CD4-positive, CD25-positive, alpha-beta regulatory T cell (primary cell): ENCODE data around the gene NXPH3. TPM values are rescaled to one million over a fixed set of nuclear protein-coding genes. Genes with fewer than 3 reads are reported as not detected.

Experiments
- ATAC-seq, 2 donors: fragments of 150-1000 bp; cut with Tn5 transposase; one replicate each; pipeline ENCODE4 v1.10.0; 2021; ENCODE audit warnings: low read depth in 2 of 2, moderate number of reproducible peaks in 2 of 2, moderate library complexity in 1 of 2
- DNase-seq, 3 donors: peaks; one replicate each; pipeline versions ENCODE4 v3.0.0 to v3.0.0-alpha.2; 2012 to 2022; ENCODE audit warnings: mixed read lengths in 1 of 3
- H3K27ac ChIP-seq: one replicate; pipeline ENCODE4 v1.7.0; 2013; ENCODE audit warnings: mild to moderate bottlenecking, low read length; ENCODE audit not compliant: insufficient read depth, poor library complexity, severe bottlenecking
- H3K27me3 ChIP-seq: one replicate; pipeline ENCODE4 v1.7.0; 2013; ENCODE audit warnings: low read length; ENCODE audit not compliant: control insufficient read depth, insufficient read depth
- H3K36me3 ChIP-seq: one replicate; pipeline ENCODE4 v1.7.0; 2013; ENCODE audit warnings: mild to moderate bottlenecking, low read length, moderate library complexity; ENCODE audit not compliant: control insufficient read depth, insufficient read depth
- H3K4me1 ChIP-seq: 2 replicates; pipeline ENCODE4 v1.7.0; 2013; ENCODE audit warnings: mild to moderate bottlenecking, low read length; ENCODE audit not compliant: insufficient read depth, control insufficient read depth, poor library complexity, severe bottlenecking
- H3K4me3 ChIP-seq: one replicate; pipeline ENCODE4 v1.7.0; 2013; ENCODE audit warnings: low read depth, mild to moderate bottlenecking, low read length, moderate library complexity
- H3K9me3 ChIP-seq, 2 experiments: 1 replicate in 1 of 2; 2 replicates in 1 of 2; pipeline ENCODE4 v1.7.0; 2013; ENCODE audit warnings: low read length in 2 of 2, mild to moderate bottlenecking in 1 of 2, moderate library complexity in 1 of 2; ENCODE audit not compliant: control insufficient read depth in 2 of 2
- H3K27ac Mint-ChIP-seq, 3 donors: one replicate each; pipeline ENCODE4 v1.8.0; 2020 to 2022; ENCODE audit warnings: mild to moderate bottlenecking in 3 of 3, mixed read lengths in 3 of 3, moderate library complexity in 2 of 3
- H3K27me3 Mint-ChIP-seq: one replicate; pipeline ENCODE4 v1.8.0; 2022; ENCODE audit warnings: mild to moderate bottlenecking, mixed read lengths
- H3K36me3 Mint-ChIP-seq: one replicate; pipeline ENCODE4 v1.8.0; 2020; ENCODE audit warnings: mixed read lengths
- H3K4me1 Mint-ChIP-seq, 4 donors: one replicate each; pipeline ENCODE4 v1.8.0; 2020 to 2022; ENCODE audit warnings: mixed read lengths in 4 of 4, mild to moderate bottlenecking in 1 of 4
- H3K4me3 Mint-ChIP-seq, 4 donors: one replicate each; pipeline ENCODE4 v1.8.0; 2020 to 2022; ENCODE audit warnings: mild to moderate bottlenecking in 4 of 4, mixed read lengths in 4 of 4, moderate library complexity in 3 of 4
- H3K9me3 Mint-ChIP-seq, 7 donors: one replicate each; pipeline ENCODE4 v1.8.0; 2020 to 2022; ENCODE audit warnings: mixed read lengths in 7 of 7, mild to moderate bottlenecking in 3 of 7, moderate library complexity in 2 of 7
- polyA plus RNA-seq, 4 donors: library from polyadenylated mRNA; unstranded; fragments of 300-500 nt; fragmentation: Illumina TruSeq; gene quantifications; one replicate each; pipeline ENCODE4 v1.2.3, GENCODE V29; 2021
- total RNA-seq: library from RNA; stranded (reverse); gene quantifications from one replicate; pipeline ENCODE4 v1.2.3, GENCODE V29; 2022

Gene NXPH3
- total and polyA plus RNA-seq, 5 donors from 2014 or later = not detected

- Mint-ChIP-seq H3K4me3 (no peak overlapping the region), H3K9me3 (peaks cover 0 to 2% (median 0%) of the 10 kb centered on the region in 7 donors), H3K36me3 (no peaks in the 10 kb centered on the region), H3K27ac (no peak overlapping the region), H3K27me3 (peaks cover 9% of the 10 kb centered on the region), H3K4me1 (no peaks in the 10 kb centered on the region)
- H3K27me3 ChIP-seq = no peaks in the 10 kb centered on the region
- H3K4me1 ChIP-seq = peaks cover 5% of the 10 kb centered on the region
- no peak overlapping the region for H3K27ac ChIP-seq
- ATAC-seq = no peak
- no peak for DNase-seq
- H3K4me3 ChIP-seq = no peak overlapping the region
- no peaks in the 10 kb centered on the region for H3K9me3 ChIP-seq
- H3K36me3 ChIP-seq = no peaks in the 10 kb centered on the region
Measured at GRCh38 chr17:49551221-49552069, 24.2 kb upstream of the NXPH3 start.

DNA sequence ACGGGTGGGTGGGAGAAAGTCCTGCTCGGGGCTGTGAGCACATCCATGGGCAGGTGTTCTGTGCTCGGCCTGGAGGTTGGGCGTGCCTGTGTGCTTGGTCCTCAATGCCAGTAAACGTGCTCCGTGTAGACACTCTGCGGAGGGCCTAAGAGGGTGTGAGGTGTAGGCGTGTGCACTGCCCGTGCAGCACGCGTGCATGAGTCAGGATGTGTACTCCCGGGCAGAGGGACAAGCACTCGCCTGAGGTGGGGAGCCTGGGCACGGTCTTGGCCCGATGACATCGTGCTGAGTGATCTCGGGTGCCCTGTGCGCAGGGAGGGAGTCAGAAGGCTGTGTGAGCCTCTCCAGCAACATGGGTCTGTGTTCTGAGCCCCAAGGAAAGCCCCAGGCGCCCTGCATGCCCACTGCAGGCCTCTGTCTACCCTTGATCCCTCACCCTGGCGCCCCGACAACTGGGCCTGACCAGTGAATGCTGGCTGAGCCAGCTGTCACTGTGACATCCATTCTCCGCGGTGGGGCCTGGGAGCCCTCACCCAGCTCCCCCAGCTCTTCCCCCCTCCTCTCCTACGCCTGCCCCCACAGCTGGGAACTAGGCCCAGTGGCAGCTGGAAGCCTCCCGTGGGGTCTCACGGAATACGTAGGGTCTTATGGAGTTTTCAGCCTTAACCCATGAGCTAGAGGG, 23.5 kb upstream of the NXPH3 start:
- Histone ChIP-seq H3K27me3 (no peaks in the 10 kb centered on the region), H3K4me3 (no peak overlapping the region), H3K9me3 (no peaks in the 10 kb centered on the region), H3K36me3 (no peaks in the 10 kb centered on the region), H3K27ac (no peak overlapping the region), H3K4me1 (peaks cover 6% of the 10 kb centered on the region)
- no peak for ATAC-seq
- Mint-ChIP-seq H3K27me3 (peaks cover 5% of the 10 kb centered on the region), H3K9me3 (peaks cover 0 to 2% (median 0%) of the 10 kb centered on the region in 7 donors), H3K36me3 (no peaks in the 10 kb centered on the region), H3K27ac (no peak overlapping the region), H3K4me1 (peaks cover 0 to 1% (median under 1%) of the 10 kb centered on the region in 4 donors), H3K4me3 (no peak overlapping the region)
- DNase-seq = no peak

- peaks cover 0 to 5% (median 3%) of the 10 kb centered on the region in 4 donors for H3K4me1 Mint-ChIP-seq
- H3K4me3 Mint-ChIP-seq = no peak overlapping the region
- H3K27me3 Mint-ChIP-seq = peaks cover 5% of the 10 kb centered on the region
- no peak overlapping the region for H3K4me3 ChIP-seq
- peaks cover 0 to 2% (median 0%) of the 10 kb centered on the region in 7 donors for H3K9me3 Mint-ChIP-seq
- H3K27ac ChIP-seq = no peak overlapping the region
- H3K9me3 ChIP-seq = no peaks in the 10 kb centered on the region
- ATAC-seq (no peak), DNase-seq (no peak)
- H3K36me3 ChIP-seq = no peaks in the 10 kb centered on the region
- H3K27me3 ChIP-seq = no peaks in the 10 kb centered on the region
- peak overlapping the region in 1 of 3 donors; percentile 31 for H3K27ac Mint-ChIP-seq
- peaks cover 6% of the 10 kb centered on the region for H3K4me1 ChIP-seq
- no peaks in the 10 kb centered on the region for H3K36me3 Mint-ChIP-seq
Measured at GRCh38 chr17:49553676-49554335, 21.9 kb upstream of the NXPH3 start.

DNA sequence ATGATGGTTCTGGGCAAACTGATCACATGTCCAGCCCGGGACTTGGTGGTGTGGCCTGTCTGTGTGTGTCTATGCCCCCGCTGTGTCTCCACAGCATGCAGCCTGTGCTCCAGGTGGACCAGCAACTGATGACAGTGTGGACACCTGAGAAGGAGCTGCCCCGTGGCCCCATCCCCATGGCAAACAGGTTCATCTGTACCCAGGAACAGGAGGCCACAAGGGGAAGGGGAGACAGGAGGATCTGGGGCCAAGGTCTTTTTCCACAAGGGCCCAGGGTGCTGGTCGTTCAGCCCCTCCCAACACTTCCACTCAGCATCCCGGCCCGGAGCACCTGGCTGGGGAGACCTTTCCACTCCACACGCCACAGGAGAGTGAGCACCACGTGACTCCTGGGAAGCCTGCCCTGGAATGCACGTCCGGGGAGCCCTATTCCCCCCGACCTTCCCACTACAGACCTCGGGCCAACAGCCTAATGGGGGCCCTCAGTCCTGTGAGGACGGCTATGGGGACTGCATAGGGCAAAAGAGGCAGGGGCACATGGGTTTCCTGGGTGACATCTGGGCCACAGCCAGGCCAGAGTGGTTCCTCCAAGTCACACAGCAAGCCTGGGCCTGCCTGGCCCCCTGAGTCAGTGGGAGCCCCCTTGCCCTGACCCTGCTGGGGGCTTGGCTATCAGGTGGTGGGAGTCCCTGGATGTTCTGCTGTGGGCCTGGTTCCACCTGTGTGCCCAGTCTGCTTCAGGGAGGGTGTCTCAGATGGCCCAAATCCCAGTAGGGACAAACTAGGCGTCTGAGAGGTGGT, 20.8 kb upstream of the NXPH3 start:
- Mint-ChIP-seq H3K36me3 (no peaks in the 10 kb centered on the region), H3K27ac (no peak overlapping the region), H3K4me3 (no peak overlapping the region), H3K9me3 (peaks cover 0 to 2% (median 0%) of the 10 kb centered on the region in 7 donors), H3K4me1 (peaks cover 0 to 5% (median 3%) of the 10 kb centered on the region in 4 donors), H3K27me3 (peaks cover 5% of the 10 kb centered on the region)
- ATAC-seq (no peak), DNase-seq (no peak)
- Histone ChIP-seq H3K9me3 (no peaks in the 10 kb centered on the region), H3K4me1 (peaks cover 6% of the 10 kb centered on the region), H3K4me3 (no peak overlapping the region), H3K27me3 (no peaks in the 10 kb centered on the region), H3K36me3 (no peaks in the 10 kb centered on the region), H3K27ac (no peak overlapping the region)

DNA sequence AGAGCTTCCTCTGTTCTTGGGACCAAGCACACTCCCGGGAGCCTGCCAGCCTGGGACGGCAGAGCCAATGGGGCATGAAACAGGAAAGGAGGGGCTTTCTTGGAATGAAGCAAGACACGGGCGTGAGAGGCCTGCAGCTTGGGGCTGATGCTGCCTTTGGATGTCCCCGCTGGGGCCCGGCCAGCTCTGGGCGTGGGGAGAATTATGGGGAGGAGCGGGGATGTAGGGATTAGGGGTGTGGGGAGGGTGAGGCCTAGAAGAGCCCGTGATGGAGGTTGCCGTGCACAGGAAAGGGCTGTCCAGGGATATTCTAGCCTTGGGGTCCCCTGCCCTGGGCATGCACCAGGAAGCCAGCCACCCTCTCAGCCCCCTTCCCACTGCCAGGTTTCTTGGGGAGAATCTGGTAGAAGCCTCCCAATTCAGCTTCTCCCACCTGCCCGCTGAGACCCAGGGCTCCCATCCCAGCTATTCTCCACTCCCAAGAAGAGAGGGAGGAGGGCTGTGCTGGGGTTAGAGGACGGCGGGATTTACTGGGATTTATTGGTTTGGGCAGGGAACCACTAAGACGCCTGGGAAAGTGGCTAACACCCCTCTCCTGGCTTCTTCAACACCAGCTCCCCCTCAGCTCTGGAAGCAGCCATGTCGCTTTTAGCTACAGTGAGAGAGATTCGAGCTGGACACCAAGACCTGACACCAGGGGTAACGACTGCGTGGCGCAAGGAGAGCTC, 20.0 kb upstream of the NXPH3 start:
- Mint-ChIP-seq H3K4me1 (peaks cover 0 to 5% (median 3%) of the 10 kb centered on the region in 4 donors), H3K27ac (no peak overlapping the region), H3K9me3 (peaks cover 0 to 2% (median 0%) of the 10 kb centered on the region in 7 donors), H3K27me3 (peaks cover 8% of the 10 kb centered on the region), H3K36me3 (no peaks in the 10 kb centered on the region), H3K4me3 (no peak overlapping the region)
- H3K27ac ChIP-seq = no peak overlapping the region
- no peaks in the 10 kb centered on the region for H3K27me3 ChIP-seq
- H3K36me3 ChIP-seq = no peaks in the 10 kb centered on the region
- peaks cover 6% of the 10 kb centered on the region for H3K4me1 ChIP-seq
- H3K9me3 ChIP-seq = no peaks in the 10 kb centered on the region
- no peak for ATAC-seq
- no peak overlapping the region for H3K4me3 ChIP-seq
- no peak for DNase-seq

DNA sequence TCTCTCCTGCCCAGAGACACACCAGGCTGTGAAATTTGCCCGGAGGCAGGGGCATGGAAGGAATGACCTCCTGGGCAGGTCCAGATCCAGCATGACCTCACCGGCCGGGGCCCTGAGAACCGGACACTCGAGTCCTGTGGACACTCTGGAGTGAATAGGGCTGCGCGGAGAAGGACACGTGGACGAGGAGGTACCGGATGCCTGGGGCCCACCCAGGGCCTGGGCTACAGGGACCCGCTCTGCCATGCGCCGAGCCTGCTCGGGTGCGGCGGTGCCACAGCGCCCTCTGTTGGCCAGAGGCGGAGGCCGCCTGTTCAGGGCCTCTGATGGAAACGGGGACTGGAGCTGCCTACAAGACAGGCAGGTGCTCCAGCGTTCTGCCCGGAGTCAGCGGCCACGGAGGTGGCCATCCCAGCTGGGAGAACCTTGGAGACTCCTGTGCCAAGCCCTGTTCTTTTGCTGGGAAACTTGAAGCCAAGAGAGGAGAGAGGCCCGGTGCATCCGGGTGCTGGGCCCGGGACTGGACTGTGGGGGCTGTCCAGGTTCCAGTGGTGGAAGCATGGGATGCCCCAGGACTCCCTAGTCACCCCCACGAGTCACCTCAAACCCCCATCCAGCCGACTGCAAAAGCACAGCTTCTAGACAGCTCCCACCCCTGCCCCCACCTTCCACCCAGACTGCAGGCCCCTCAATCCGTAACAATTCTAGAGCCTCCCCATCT, 19.3 kb upstream of the NXPH3 start:
- ATAC-seq (peak; percentile 90 to 91), DNase-seq (peak; percentile 64 to 79 (median 75))
- Mint-ChIP-seq H3K4me1 (peaks cover 0 to 5% (median 3%) of the 10 kb centered on the region in 4 donors), H3K36me3 (no peaks in the 10 kb centered on the region), H3K4me3 (no peak overlapping the region), H3K9me3 (peaks cover 0 to 2% (median 0%) of the 10 kb centered on the region in 7 donors), H3K27ac (no peak overlapping the region), H3K27me3 (peaks cover 15% of the 10 kb centered on the region)
- Histone ChIP-seq H3K4me1 (peaks cover 6% of the 10 kb centered on the region), H3K27me3 (no peaks in the 10 kb centered on the region), H3K36me3 (no peaks in the 10 kb centered on the region), H3K4me3 (no peak overlapping the region), H3K27ac (no peak overlapping the region), H3K9me3 (no peaks in the 10 kb centered on the region)
